H9 (cell line): Measurements from ENCODE around the gene PAX6. TPM values are rescaled to one million over a fixed set of nuclear protein-coding genes. Genes with fewer than 3 reads are reported as not detected.

Source experiments
- DNase-seq: peaks from one replicate; pipeline ENCODE4 v3.0.0-alpha.2; 2017
- H2AFZ ChIP-seq: one replicate; pipeline ENCODE4 v1.6.1; 2013; ENCODE audit warnings: mild to moderate bottlenecking, low read length, control low read depth, moderate library complexity
- H2AK5ac ChIP-seq: 2 replicates; pipeline ENCODE4 v1.6.1; 2013; ENCODE audit warnings: low read length, control low read depth, mixed read lengths; ENCODE audit not compliant: insufficient read length
- H2BK120ac ChIP-seq: one replicate; pipeline ENCODE4 v1.6.1; 2013; ENCODE audit warnings: low read depth, mild to moderate bottlenecking, low read length, control low read depth, inconsistent platforms; ENCODE audit not compliant: poor library complexity, severe bottlenecking
- H2BK12ac ChIP-seq: 2 replicates; pipeline ENCODE4 v1.6.1; 2013; ENCODE audit warnings: low read length, control low read depth, mixed read lengths, low read depth; ENCODE audit not compliant: insufficient read length
- H2BK15ac ChIP-seq: 2 replicates; pipeline ENCODE4 v1.6.1; 2013; ENCODE audit warnings: low read depth, low read length, control low read depth
- H2BK20ac ChIP-seq: one replicate; pipeline ENCODE4 v1.6.1; 2013; ENCODE audit warnings: low read depth, mild to moderate bottlenecking, low read length, control low read depth, inconsistent platforms; ENCODE audit not compliant: poor library complexity, severe bottlenecking
- H2BK5ac ChIP-seq: 2 replicates; pipeline ENCODE4 v1.6.1; 2013; ENCODE audit warnings: low read length, control low read depth, mixed read lengths; ENCODE audit not compliant: insufficient read length
- H3K14ac ChIP-seq: 2 replicates; pipeline ENCODE4 v1.6.1; 2013; ENCODE audit warnings: low read length, control low read depth; ENCODE audit not compliant: insufficient read depth
- H3K18ac ChIP-seq: 2 replicates; pipeline ENCODE4 v1.6.1; 2013; ENCODE audit warnings: low read depth, mild to moderate bottlenecking, mixed read lengths, low read length, control low read depth; ENCODE audit not compliant: insufficient read length
- H3K23ac ChIP-seq: 2 replicates; pipeline ENCODE4 v1.6.1; 2013; ENCODE audit warnings: low read length, control low read depth, mixed read lengths, low read depth; ENCODE audit not compliant: insufficient read length
- H3K23me2 ChIP-seq: 2 replicates; pipeline ENCODE4 v1.6.1; 2013; ENCODE audit warnings: low read depth, mild to moderate bottlenecking, mixed read lengths, low read length, control low read depth; ENCODE audit not compliant: insufficient read length, poor library complexity, severe bottlenecking
- H3K27ac ChIP-seq: 2 replicates; pipeline ENCODE4 v1.5.1; 2013; ENCODE audit warnings: low read length, control low read depth, mixed read lengths, low read depth; ENCODE audit not compliant: insufficient read length
- H3K27me3 ChIP-seq: 2 replicates; pipeline ENCODE4 v1.6.1; 2013; ENCODE audit warnings: low read length, control low read depth, inconsistent platforms; ENCODE audit not compliant: insufficient read depth
- H3K4ac ChIP-seq: 2 replicates; pipeline ENCODE4 v1.6.1; 2013; ENCODE audit warnings: low read depth, mild to moderate bottlenecking, control low read depth, inconsistent platforms, low read length, moderate library complexity
- H3K4me1 ChIP-seq: 2 replicates; pipeline ENCODE4 v1.6.1; 2013; ENCODE audit warnings: low read length, control low read depth, inconsistent platforms; ENCODE audit not compliant: insufficient read depth
- H3K4me2 ChIP-seq: 2 replicates; pipeline ENCODE4 v1.6.1; 2013; ENCODE audit warnings: low read length, control low read depth, mixed read lengths; ENCODE audit not compliant: insufficient read length, insufficient read depth
- H3K56ac ChIP-seq: 2 replicates; pipeline ENCODE4 v1.6.1; 2013; ENCODE audit warnings: low read depth, mild to moderate bottlenecking, mixed read lengths, low read length, control low read depth; ENCODE audit not compliant: insufficient read length
- H3K79me1 ChIP-seq: 2 replicates; pipeline ENCODE4 v1.6.1; 2013; ENCODE audit warnings: low read depth, mild to moderate bottlenecking, moderate library complexity, low read length, control low read depth, inconsistent platforms; ENCODE audit not compliant: insufficient read depth, poor library complexity, severe bottlenecking
- H3K79me2 ChIP-seq: 2 replicates; pipeline ENCODE4 v1.6.1; 2013; ENCODE audit warnings: low read length, control low read depth, inconsistent platforms; ENCODE audit not compliant: insufficient read depth
- H3K9ac ChIP-seq: 2 replicates; pipeline ENCODE4 v1.6.1; 2013; ENCODE audit warnings: low read length, control low read depth, mixed read lengths; ENCODE audit not compliant: insufficient read length; ENCODE audit errors: extremely low read depth
- H3K9me3 ChIP-seq: one replicate; pipeline ENCODE4 v1.6.1; 2013; ENCODE audit warnings: low read depth, low read length, inconsistent platforms; ENCODE audit not compliant: control insufficient read depth
- H3T11ph ChIP-seq: one replicate; pipeline ENCODE4 v1.6.1; 2013; ENCODE audit warnings: mild to moderate bottlenecking, low read length, control low read depth, inconsistent platforms
- H4K20me1 ChIP-seq: one replicate; pipeline ENCODE4 v1.6.1; 2013; ENCODE audit not compliant: control insufficient read depth, insufficient read length, insufficient read depth
- H4K5ac ChIP-seq: 2 replicates; pipeline ENCODE4 v1.6.1; 2013; ENCODE audit warnings: low read depth, mild to moderate bottlenecking, mixed read lengths, low read length, control low read depth; ENCODE audit not compliant: insufficient read length
- H4K8ac ChIP-seq: replicated peaks from 2 replicates; pipeline ENCODE4 v1.6.1; 2013; ENCODE audit warnings: low read length, control low read depth, mixed read lengths, low read depth; ENCODE audit not compliant: insufficient read length
- H4K91ac ChIP-seq: 2 replicates; pipeline ENCODE4 v1.6.1; 2013; ENCODE audit warnings: low read depth, mild to moderate bottlenecking, moderate library complexity, mixed read lengths, low read length, control low read depth; ENCODE audit not compliant: insufficient read length
- H3K27ac Mint-ChIP-seq, 3 experiments: 2 replicates in 2 of 3; 3 replicates in 1 of 3; pipeline ENCODE4 v1.8.0; 2020 to 2021; ENCODE audit warnings: mixed read lengths in 3 of 3, mild to moderate bottlenecking in 1 of 3, moderate library complexity in 1 of 3
- H3K27me3 Mint-ChIP-seq: 2 replicates; pipeline ENCODE4 v1.8.0; 2021; ENCODE audit warnings: low read depth, mild to moderate bottlenecking, moderate library complexity, mixed read lengths
- H3K36me3 Mint-ChIP-seq, 3 experiments: 2 replicates in 2 of 3; 3 replicates in 1 of 3; pipeline ENCODE4 v1.8.0; 2020 to 2021; ENCODE audit warnings: low read depth in 3 of 3, mixed read lengths in 3 of 3; ENCODE audit not compliant: insufficient read depth in 1 of 3
- H3K4me1 Mint-ChIP-seq, 2 experiments: 2 replicates each; pipeline ENCODE4 v1.8.0; 2020; ENCODE audit warnings: mixed read lengths in 2 of 2
- H3K4me3 Mint-ChIP-seq, 2 experiments: 2 replicates in 1 of 2; 3 replicates in 1 of 2; pipeline ENCODE4 v1.8.0; 2020 to 2021; ENCODE audit warnings: mild to moderate bottlenecking in 2 of 2, mixed read lengths in 2 of 2, moderate library complexity in 1 of 2
- H3K9me3 Mint-ChIP-seq, 2 experiments: 2 replicates in 1 of 2; 3 replicates in 1 of 2; pipeline ENCODE4 v1.8.0; 2020; ENCODE audit warnings: mild to moderate bottlenecking in 2 of 2, mixed read lengths in 2 of 2, moderate library complexity in 1 of 2
- CTCF ChIP-seq: fragments of 200-600 bp; sonication (generic); conservative IDR thresholded peaks from 3 replicates; pipeline ENCODE4 v1.8.0; 2021; ENCODE audit warnings: antibody characterized with exemption, mild to moderate bottlenecking
- WGBS: extraction: QIAGEN DNeasy Blood & Tissue Kit; methylation state at CpG from one replicate; pipeline ENCODE4 v1.1.7; 2013; ENCODE audit warnings: missing lambda C conversion rate, low lambda C conversion rate, mixed read lengths; ENCODE audit not compliant: insufficient read length; ENCODE audit errors: extremely low coverage; 5-methylcytosine and 5-hydroxymethylcytosine counted together
- total RNA-seq: library from RNA; stranded (reverse); gene quantifications from 2 replicates; pipeline ENCODE4 v1.2.1, GENCODE V29; 2021

PAX6 gene
- total RNA-seq, 1 experiment from 2014 or later, result not detected

- no peak overlapping the region for H2AFZ ChIP-seq
- no peaks in the 10 kb centered on the region; a peak in 1 of 5 replicates for H3K9me3 Mint-ChIP-seq
- DNase-seq, result no peak
- no peak overlapping the region for H3K27ac Mint-ChIP-seq
- no peaks in the 10 kb centered on the region for H3K79me1 ChIP-seq
- no peak overlapping the region for H3K27ac ChIP-seq
- H3K23me2 ChIP-seq, result peaks cover 10% of the 10 kb centered on the region
- H3K79me2 ChIP-seq, result peaks cover 1% of the 10 kb centered on the region; the same call in 1 of the 2 replicates
- no peak overlapping the region for H2BK12ac ChIP-seq
- TF ChIP-seq CTCF, result no peak
- H3K4ac ChIP-seq, result no peak overlapping the region
- no peak overlapping the region for H2AK5ac ChIP-seq
- H3K18ac ChIP-seq, result no peak overlapping the region
- H3K56ac ChIP-seq, result no peak overlapping the region
- H3K9me3 ChIP-seq, result no peaks in the 10 kb centered on the region
- H2BK15ac ChIP-seq, result no peak overlapping the region
- peak overlapping the region; percentile 50 to 77 for H3K4me3 Mint-ChIP-seq
- H3K4me2 ChIP-seq, result peak overlapping the region; percentile 68
- peaks cover 40 to 59% of the 10 kb centered on the region in 2 experiments for H3K4me1 Mint-ChIP-seq
- no peak overlapping the region for H2BK5ac ChIP-seq
- H4K8ac ChIP-seq, result no peak overlapping the region
- no peak overlapping the region for H2BK20ac ChIP-seq
- H2BK120ac ChIP-seq, result no peak overlapping the region
- no peak overlapping the region for H3K14ac ChIP-seq
- H3T11ph ChIP-seq, result no peak overlapping the region
- H3K4me1 ChIP-seq, result no peaks in the 10 kb centered on the region; the same call in 1 of the 2 replicates
- no peaks in the 10 kb centered on the region for H3K36me3 Mint-ChIP-seq
- peaks cover 3% of the 10 kb centered on the region for H4K20me1 ChIP-seq
- no peak overlapping the region for H4K91ac ChIP-seq
- no CpG with 5 or more reads among the region's 18 CpGs for WGBS
- H3K9ac ChIP-seq, result no peak overlapping the region
- peaks cover 78% of the 10 kb centered on the region for H3K27me3 Mint-ChIP-seq
- no peak overlapping the region for H4K5ac ChIP-seq
- no peak overlapping the region for H3K23ac ChIP-seq
- H3K27me3 ChIP-seq, result peaks cover 45% of the 10 kb centered on the region
Measured at GRCh38 chr11:31827455-31828206, 16.5 kb upstream of the PAX6 start.
